Uterus (tissue), 2 donors: Measurements from ENCODE around the gene OR2AG2.

Experiments used
- CTCF ChIP-seq, 4 experiments: fragments of 200-600 bp in 2 of 4; fragments of 450-650 bp in 2 of 4; sonication (generic) in 2 of 4; IDR thresholded peaks; one replicate each; pipeline ENCODE4 v1.5.1; 2016 to 2019; ENCODE audit warnings: antibody characterized with exemption in 4 of 4, mild to moderate bottlenecking in 2 of 4, moderate library complexity in 1 of 4
- POLR2A ChIP-seq, 2 donors: fragments of 450-650 bp; IDR thresholded peaks; one replicate each; pipeline ENCODE4 v1.6.1; 2016; ENCODE audit warnings: antibody characterized with exemption in 2 of 2, mild to moderate bottlenecking in 1 of 2, moderate library complexity in 1 of 2

GRCh38 chr11:6736495-6737121, 35.2 kb downstream of the OR2AG2 start:
- TF ChIP-seq CTCF (IDR thresholded peaks at IDR 0.05): no peak
- TF ChIP-seq POLR2A (IDR thresholded peaks at IDR 0.05): no peak
